GM19043 (cell line): ENCODE measurements around the gene OSGIN1.

Experiments used
- ATAC-seq: cut with Tn5 transposase; IDR thresholded peaks from one replicate; pipeline ENCODE4 v1.9.1; 2021; ENCODE audit warnings: low read depth; ENCODE audit not compliant: unreplicated experiment

Gene OSGIN1

GRCh38 chr16:83995754-83996153 lies 42.7 kb downstream of the OSGIN1 start:
- ATAC-seq, result no peak

GRCh38 chr16:83996481-83997252 lies 43.6 kb downstream of the OSGIN1 start:
- ATAC-seq, result no peak

DNA sequence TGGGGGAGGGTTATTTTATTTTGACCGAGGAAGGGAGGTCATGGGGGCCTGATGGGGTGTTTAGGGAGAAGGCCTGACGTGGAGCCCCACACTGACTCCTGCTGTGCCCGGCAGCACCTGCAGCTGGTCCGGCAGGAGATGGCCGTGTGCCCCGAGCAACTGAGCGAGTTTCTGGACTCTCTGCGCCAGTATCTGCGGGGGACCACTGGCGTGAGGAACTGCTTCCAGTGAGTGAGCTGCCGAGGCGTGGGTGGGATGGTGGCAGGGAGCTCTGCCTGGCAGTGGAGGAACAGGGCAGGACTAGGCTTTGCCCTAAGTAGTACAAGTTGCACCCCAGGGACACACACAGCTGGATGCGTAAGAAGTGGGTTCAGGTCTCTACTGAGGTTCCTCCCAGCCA lies 45.1 kb downstream of the OSGIN1 start:
- no peak for ATAC-seq

DNA sequence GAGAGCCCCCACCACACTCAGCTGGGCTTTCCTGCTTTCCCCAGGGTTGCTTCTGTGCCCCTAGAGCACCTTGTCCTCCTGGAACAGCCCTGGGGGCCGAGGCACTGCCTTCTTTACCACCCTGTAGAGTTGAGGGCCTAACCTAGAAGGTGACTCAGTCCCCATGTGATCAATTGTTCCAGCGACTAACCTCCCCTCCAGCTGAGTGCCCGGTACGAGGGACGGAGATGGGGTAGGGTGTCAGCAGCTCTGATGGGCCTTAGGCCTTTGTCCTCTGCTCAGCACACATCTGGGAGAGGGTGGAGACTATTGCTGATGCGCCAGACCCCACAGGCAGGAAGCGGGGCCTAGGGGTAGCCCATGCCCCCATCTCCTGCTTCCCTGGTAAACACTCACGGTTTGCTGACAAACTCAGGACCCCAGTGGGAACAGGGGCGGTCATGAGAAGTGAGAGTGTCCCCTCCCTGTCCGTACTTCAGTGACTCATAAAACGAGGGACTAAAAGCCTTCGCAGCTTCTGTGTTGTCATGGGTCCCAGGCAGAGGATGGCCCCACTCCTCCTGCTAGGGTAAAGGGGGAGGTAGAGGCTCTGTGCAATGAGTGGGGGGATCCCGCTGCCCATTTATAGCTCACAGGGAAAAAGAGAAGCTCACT lies 48.1 kb downstream of the OSGIN1 start:
- ATAC-seq, result no peak

GRCh38 chr16:84001726-84002125 lies 48.7 kb downstream of the OSGIN1 start:
- ATAC-seq, result no peak

DNA sequence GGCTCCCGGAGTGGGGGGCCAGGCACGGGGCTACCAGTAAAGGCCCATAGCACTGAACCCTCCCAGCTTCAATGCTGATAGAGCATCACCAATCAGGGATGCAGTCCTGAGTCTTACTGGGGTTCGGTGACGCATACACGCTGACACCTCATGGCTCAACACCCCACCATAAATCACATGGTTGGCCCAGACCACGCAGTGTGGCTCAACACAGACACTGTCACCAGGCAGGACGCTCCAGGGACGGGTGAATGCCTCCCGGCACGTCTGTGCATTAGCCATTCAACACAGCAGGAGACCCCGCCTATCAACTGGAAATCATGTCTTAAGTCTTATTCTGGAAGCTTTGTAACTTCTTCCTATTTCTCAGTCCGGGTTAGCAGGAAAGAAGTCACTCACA lies 50.0 kb downstream of the OSGIN1 start:
- ATAC-seq, result no peak

- no peak for ATAC-seq
These were observed 51.4 kb downstream of the OSGIN1 start for GRCh38 chr16:84004442-84004841.

GRCh38 chr16:84005391-84005790 lies 52.4 kb downstream of the OSGIN1 start:
- ATAC-seq, result no peak

DNA sequence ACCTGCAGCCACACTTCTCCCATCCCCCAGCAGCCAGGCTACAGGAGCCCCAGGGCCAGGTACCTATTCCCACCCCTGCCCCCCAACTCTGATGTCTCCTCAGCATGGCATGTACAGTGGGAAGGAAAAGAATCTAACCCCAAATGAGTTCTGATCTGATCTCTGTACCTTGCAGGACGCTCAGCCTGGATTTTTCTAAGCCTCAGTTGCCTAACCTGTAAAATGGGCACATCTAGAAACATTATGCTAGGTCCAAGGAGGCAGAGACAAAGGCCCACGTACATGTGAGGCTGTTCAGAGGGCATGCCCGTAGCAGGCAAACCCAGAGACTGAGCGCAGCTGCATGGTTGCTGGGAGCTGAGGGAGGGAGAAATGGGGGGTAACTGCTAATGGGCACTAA lies 54.5 kb downstream of the OSGIN1 start:
- ATAC-seq, result no peak

GRCh38 chr16:84007965-84008364 lies 54.9 kb downstream of the OSGIN1 start:
- ATAC-seq, result no peak

GRCh38 chr16:84009282-84009681 lies 56.2 kb downstream of the OSGIN1 start:
- ATAC-seq, result no peak

DNA sequence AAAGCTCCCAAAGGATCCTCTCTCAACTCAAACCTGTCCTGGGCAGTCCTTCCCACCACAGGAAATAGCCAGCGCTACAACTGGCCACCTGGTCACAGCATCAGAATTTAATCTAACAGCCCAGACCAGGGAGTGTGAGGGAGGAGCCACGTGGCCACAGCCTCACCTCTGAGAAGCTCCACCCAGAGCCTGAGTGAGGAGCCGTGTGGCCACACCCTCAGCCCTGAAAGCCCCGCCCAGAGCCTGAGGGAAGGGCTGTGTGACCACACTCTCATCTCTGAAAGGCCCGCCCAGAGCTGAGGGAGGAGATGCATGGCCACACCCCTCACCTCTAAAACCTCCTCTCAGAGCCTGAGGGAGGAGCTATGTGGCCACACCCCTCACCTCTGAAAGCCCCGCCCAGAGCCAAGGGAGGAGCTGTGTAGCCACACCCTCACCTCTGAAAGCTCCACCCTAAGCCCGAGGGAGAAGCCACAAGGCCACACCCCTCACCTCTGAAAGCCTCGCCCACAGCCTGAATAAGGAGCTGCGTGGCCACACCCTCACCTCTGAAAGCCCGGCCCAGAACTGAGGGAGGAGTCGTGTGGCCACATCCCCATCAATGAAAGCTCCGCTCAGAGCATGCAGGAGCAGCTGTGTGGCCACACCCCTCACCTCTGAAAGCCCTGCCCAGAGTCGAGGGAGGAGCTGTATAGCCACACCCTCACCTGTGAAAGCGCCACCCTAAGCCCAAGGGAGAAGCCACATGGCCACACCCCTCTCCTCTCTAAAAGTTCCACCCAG lies 60.9 kb downstream of the OSGIN1 start:
- peak; percentile 80 for ATAC-seq

DNA sequence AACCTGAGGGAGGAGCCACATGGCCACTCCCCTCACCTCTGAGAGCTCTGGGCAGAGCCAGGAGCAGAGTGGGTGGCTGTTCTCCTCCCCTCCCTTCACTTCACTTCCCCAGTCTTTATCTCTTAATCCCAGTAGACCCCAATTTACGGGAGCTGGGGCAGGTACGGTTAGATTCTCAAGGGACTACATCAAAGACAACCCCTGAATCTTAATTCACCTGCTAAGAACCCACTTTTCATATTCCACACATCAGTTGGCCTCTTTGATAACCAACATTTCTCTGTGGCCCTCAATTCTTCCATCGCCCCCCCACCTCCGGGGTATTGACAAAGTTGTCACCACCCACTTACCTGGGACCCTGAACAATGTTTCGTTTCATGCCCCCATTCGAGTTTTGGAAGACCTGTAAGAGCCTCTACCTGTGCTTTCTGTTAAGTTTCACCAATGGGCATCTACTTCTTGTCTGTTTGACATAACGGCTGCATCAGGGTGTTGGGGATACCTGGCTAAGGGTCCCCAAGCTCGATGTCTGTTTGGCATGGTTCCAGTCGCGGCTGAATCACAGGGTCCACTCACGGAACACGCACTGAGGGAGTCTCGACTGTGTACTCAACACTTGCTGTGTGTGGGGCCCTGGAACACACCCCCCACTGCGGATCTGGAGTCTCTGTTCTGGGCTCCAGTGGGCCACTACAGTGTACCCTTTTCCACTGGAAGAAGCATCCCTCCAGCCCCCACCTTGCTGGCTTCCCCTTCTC lies 61.7 kb downstream of the OSGIN1 start:
- no peak for ATAC-seq

- ATAC-seq, result no peak
These were observed 62.4 kb downstream of the OSGIN1 start for GRCh38 chr16:84015399-84015798.
